ENCODE results near the gene PAK1.

DNA sequence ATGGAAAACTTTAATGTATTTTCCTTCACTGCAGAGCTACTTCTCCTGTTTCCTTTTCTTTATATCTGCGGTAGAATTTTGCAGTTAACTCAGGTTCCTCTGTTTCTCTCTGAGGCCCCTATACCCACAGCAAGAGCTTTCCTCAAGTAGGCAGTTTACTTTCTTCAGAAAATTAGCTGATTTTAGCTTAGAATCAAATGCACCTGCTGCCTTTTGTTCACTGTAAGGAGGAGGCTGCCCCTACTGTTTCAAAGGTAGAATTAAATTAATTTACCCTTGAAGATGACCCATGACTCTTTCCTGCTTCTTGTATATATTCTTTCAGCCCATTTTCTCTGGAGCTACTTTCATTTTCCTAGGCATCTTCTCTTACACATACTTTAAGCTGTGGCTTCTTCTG lies 103.7 kb downstream of the PAK1 start:
- no peak for TF ChIP-seq POLR2AphosphoS5 (IDR thresholded peaks at IDR 0.05; ENCODE audit: insufficient read depth, low read depth, low read length)
- TF ChIP-seq MAX (IDR thresholded peaks at IDR 0.05; ENCODE audit: insufficient read depth, insufficient read length) = no peak
- TF ChIP-seq EZH2 (IDR thresholded peaks at IDR 0.05; ENCODE audit: borderline replicate concordance, low read depth, low read length, severe bottlenecking) = no peak
- no peak for TF ChIP-seq POLR2A (IDR thresholded peaks at IDR 0.05; ENCODE audit: low read depth, low read length)
- TF ChIP-seq, protein P1, sequence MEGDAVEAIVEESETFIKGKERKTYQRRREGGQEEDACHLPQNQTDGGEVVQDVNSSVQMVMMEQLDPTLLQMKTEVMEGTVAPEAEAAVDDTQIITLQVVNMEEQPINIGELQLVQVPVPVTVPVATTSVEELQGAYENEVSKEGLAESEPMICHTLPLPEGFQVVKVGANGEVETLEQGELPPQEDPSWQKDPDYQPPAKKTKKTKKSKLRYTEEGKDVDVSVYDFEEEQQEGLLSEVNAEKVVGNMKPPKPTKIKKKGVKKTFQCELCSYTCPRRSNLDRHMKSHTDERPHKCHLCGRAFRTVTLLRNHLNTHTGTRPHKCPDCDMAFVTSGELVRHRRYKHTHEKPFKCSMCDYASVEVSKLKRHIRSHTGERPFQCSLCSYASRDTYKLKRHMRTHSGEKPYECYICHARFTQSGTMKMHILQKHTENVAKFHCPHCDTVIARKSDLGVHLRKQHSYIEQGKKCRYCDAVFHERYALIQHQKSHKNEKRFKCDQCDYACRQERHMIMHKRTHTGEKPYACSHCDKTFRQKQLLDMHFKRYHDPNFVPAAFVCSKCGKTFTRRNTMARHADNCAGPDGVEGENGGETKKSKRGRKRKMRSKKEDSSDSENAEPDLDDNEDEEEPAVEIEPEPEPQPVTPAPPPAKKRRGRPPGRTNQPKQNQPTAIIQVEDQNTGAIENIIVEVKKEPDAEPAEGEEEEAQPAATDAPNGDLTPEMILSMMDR (IDR thresholded peaks at IDR 0.05; ENCODE audit: extremely low read depth in 1 of 2, insufficient read depth in 1 of 2, low read depth in 1 of 2, low read length in 2 of 2) = no peak

Data from endothelial cell of umbilical vein (primary cell).